GM19023 (cell line): ENCODE results near the gene MYPN.

Experiments used
- ATAC-seq: cut with Tn5 transposase; IDR thresholded peaks from one replicate; pipeline ENCODE4 v1.9.1; 2021; ENCODE audit warnings: mild to moderate bottlenecking, moderate library complexity; ENCODE audit not compliant: unreplicated experiment

Gene MYPN

GRCh38 chr10:68261132-68261856 is 152.0 kb downstream of the MYPN start:
- ATAC-seq: no peak
